Esophagus squamous epithelium (tissue), 5 donors: Measurements from ENCODE around the gene SCGB2B2. TPM values are rescaled to one million over a fixed set of nuclear protein-coding genes. Genes with fewer than 3 reads are reported as not detected.

Experiments used
- DNase-seq: peaks from one replicate; lab custom pipeline; 2025; lab: John Stamatoyannopoulos, UW
- H3K27ac ChIP-seq, 4 donors: fragments of 200-600 bp; sonication (generic); one replicate each; pipeline ENCODE4 v1.5.1; 2016 to 2019; ENCODE audit warnings: mild to moderate bottlenecking in 1 of 4
- H3K27me3 ChIP-seq, 4 donors: fragments of 200-600 bp; sonication (generic); 1 replicate in 3 of 4; 2 replicates in 1 of 4; pipeline versions ENCODE4 v1.5.1 to v1.6.0; 2017 to 2021; ENCODE audit warnings: antibody characterized with exemption in 1 of 4
- H3K36me3 ChIP-seq, 3 donors: fragments of 200-600 bp; sonication (generic); one replicate each; pipeline ENCODE4 v1.5.1; 2016 to 2019
- H3K4me1 ChIP-seq, 3 donors: fragments of 200-600 bp; sonication (generic); one replicate each; pipeline ENCODE4 v1.5.1; 2017 to 2019
- H3K4me3 ChIP-seq, 4 donors: fragments of 200-600 bp; sonication (generic); 1 replicate in 3 of 4; 2 replicates in 1 of 4; pipeline ENCODE4 v1.5.1; 2016 to 2019; ENCODE audit warnings: mild to moderate bottlenecking in 2 of 4, moderate library complexity in 1 of 4
- H3K9me3 ChIP-seq, 3 donors: fragments of 200-600 bp; sonication (generic); one replicate each; pipeline ENCODE4 v1.5.1; 2016 to 2019
- CTCF ChIP-seq, 6 experiments: fragments of 450-650 bp in 4 of 6; fragments of 200-600 bp in 2 of 6; sonication (generic) in 2 of 6; IDR thresholded peaks; one replicate each; pipeline ENCODE4 v1.5.1; 2016 to 2019; ENCODE audit warnings: antibody characterized with exemption in 6 of 6, mild to moderate bottlenecking in 4 of 6, moderate library complexity in 4 of 6
- POLR2A ChIP-seq, 4 donors: fragments of 450-650 bp; IDR thresholded peaks; one replicate each; pipeline ENCODE4 v1.6.1; 2017; ENCODE audit warnings: antibody characterized with exemption in 4 of 4, mild to moderate bottlenecking in 4 of 4, moderate library complexity in 3 of 4
- WGBS, 2 donors: methylation state at CpG; one replicate each; pipeline ENCODE4 v1.1.5; 2018; 5-methylcytosine and 5-hydroxymethylcytosine counted together
- intact Hi-C: fragments of 100-400 bp; cut with DNase I; formaldehyde crosslinking; loops from one replicate; pipeline ENCODE4 v1.15.0; 2022
- total RNA-seq, 4 donors: library from RNA; depleted of rRNA; stranded (reverse); fragments of >200 nt; gene quantifications; one replicate each; pipeline ENCODE4 v1.1.0, GENCODE V29; 2016
- donor health status: DM: yes; HTN: yes; CAD: no.

SCGB2B2 gene
- total RNA-seq, 4 donors from 2014 or later = 0.48 to 0.57 TPM; not detected in 2

GRCh38 chr19:34712395-34713261, 35.7 kb upstream of the SCGB2B2 start:
- intact Hi-C loops = loop anchor here (5.0 kb wide), 2 partner anchors 70 to 215 kb away; no protein-coding TSS in a partner anchor
- H3K9me3 ChIP-seq = peaks cover 0 to 7% (median 0%) of the 10 kb centered on the region in 3 donors
- peak; percentile 70 to 89 (median 82) for TF ChIP-seq CTCF (IDR thresholded peaks at IDR 0.05)
- no peak for TF ChIP-seq POLR2A (IDR thresholded peaks at IDR 0.05)
- H3K4me3 ChIP-seq = no peak overlapping the region
- H3K4me1 ChIP-seq = no peaks in the 10 kb centered on the region
- H3K27ac ChIP-seq = no peak overlapping the region
- 28 to 34% methylated on average over 11 of the region's 11 CpGs for WGBS, 2 donors
- DNase-seq = no peak
- H3K27me3 ChIP-seq = peaks cover 0 to 4% (median 0%) of the 10 kb centered on the region in 4 donors
- no peaks in the 10 kb centered on the region for H3K36me3 ChIP-seq

GRCh38 chr19:34711890-34712289, 34.9 kb upstream of the SCGB2B2 start:
- intact Hi-C loops = loop anchor here (5.0 kb wide), 2 partner anchors 70 to 215 kb away; no protein-coding TSS in a partner anchor
- Histone ChIP-seq H3K9me3 (peaks cover 0 to 12% (median 0%) of the 10 kb centered on the region in 3 donors), H3K27ac (no peak overlapping the region), H3K36me3 (no peaks in the 10 kb centered on the region), H3K27me3 (peaks cover 0 to 4% (median 0%) of the 10 kb centered on the region in 4 donors), H3K4me3 (no peak overlapping the region), H3K4me1 (no peaks in the 10 kb centered on the region)
- no peak for TF ChIP-seq POLR2A (IDR thresholded peaks at IDR 0.05)
- TF ChIP-seq CTCF (IDR thresholded peaks at IDR 0.05) = no peak
- no peak for DNase-seq
- 53 to 64% methylated on average over 6 of the region's 6 CpGs for WGBS, 2 donors

- no peaks in the 10 kb centered on the region for H3K36me3 ChIP-seq
- 60% methylated on average over 1 of the region's 2 CpGs; no CpG with 5 or more reads in 1 of the 2 donors for WGBS, 2 donors
- intact Hi-C loops = no loop called here
Measured at GRCh38 chr19:34707661-34708060, 30.7 kb upstream of the SCGB2B2 start.

GRCh38 chr19:34692549-34692948, 15.6 kb upstream of the SCGB2B2 start:
- 43 to 53% methylated on average over 2 of the region's 2 CpGs for WGBS, 2 donors
- no peaks in the 10 kb centered on the region for H3K4me1 ChIP-seq
- intact Hi-C loops = no loop called here

More at GRCh38 chr19:34707661-34708060, 30.7 kb upstream of the SCGB2B2 start:
- no peaks in the 10 kb centered on the region for H3K4me1 ChIP-seq
- peaks cover 0 to 11% (median 5%) of the 10 kb centered on the region in 3 donors for H3K9me3 ChIP-seq
- H3K27me3 ChIP-seq = no peaks in the 10 kb centered on the region
- H3K4me3 ChIP-seq = no peak overlapping the region
- TF ChIP-seq CTCF (IDR thresholded peaks at IDR 0.05) = no peak
- no peak for TF ChIP-seq POLR2A (IDR thresholded peaks at IDR 0.05)
- no peak for DNase-seq
- H3K27ac ChIP-seq = no peak overlapping the region

More at GRCh38 chr19:34692549-34692948, 15.6 kb upstream of the SCGB2B2 start:
- no peaks in the 10 kb centered on the region for H3K27me3 ChIP-seq
- H3K9me3 ChIP-seq = peaks cover 0 to 16% (median under 1%) of the 10 kb centered on the region in 3 donors
- no peak for DNase-seq
- TF ChIP-seq POLR2A (IDR thresholded peaks at IDR 0.05) (no peak), CTCF (IDR thresholded peaks at IDR 0.05) (no peak)
- H3K27ac ChIP-seq = no peak overlapping the region
- H3K4me3 ChIP-seq = no peak overlapping the region
- no peaks in the 10 kb centered on the region for H3K36me3 ChIP-seq
